ENCODE results near the gene SLC6A3.

Gene SLC6A3

DNA sequence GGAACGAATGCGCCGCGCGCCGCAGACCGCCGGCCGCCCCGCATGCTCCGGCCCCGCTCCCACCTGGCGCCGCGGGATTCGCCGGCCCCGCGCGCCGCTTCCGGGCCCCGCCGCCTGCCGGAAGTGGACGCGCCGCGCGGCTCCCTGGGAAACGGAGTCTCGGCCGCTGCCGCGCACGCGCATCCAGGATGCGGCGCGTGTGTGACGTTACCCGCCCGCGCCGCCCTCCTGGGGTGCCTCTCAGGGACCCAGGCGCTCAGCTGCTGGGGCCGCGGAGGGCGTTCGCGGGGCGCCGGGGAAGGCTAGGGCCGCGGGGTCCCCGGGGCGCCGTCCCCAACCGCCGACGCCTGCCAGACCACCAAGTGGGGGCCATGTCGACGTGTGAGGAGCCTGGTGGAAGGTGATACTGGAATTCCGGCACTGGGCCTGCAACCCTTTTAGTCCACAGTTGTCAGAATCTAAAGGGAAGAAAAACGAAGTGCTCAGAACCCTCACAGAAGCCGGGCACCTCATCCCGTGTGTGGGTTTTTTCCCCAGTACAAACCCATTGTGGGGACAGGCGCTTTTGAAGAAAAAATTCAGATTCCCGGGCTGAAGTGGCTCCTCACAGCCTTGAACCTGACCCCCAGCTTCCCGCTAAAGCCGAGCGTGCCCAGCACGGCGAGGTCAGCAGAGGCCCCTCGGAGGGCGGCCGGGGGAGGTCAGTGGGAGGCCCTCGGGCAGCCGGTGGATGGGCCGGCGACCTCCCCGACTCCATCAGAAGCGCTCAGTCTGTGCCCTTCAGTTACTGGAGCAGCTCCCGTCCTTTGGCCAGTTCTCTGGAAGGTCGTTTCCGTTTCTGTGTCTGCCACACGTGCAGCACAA lies 100.0 kb downstream of the SLC6A3 start, which contains the start of gene CLPTM1L:
Gene CLPTM1L (minus strand): TSS at position 125 of the 864 bp plus-strand sequence. CDS start 258 bp downstream, outside the sequence.
- DNase-seq = peak; percentile 88

- peak; percentile 30 for DNase-seq
Observed at GRCh38 chr5:1343931-1344901, 101.0 kb downstream of the SLC6A3 start.

- DNase-seq = no peak
Observed at GRCh38 chr5:1343315-1343751, 101.9 kb downstream of the SLC6A3 start.
